Measurements from ENCODE around the gene CDYL2. TPM values are rescaled to one million over a fixed set of nuclear protein-coding genes. Genes with fewer than 3 reads are reported as not detected.

The CDYL2 gene
- total and polyA plus RNA-seq, 4 donors, result 0.84 to 4.1 (median 2.3) TPM

- Histone ChIP-seq H3K27ac (ENCODE audit: low read depth in 1 of 2, low read length in 2 of 2) (no peak overlapping the region), H3K27me3 (ENCODE audit: control insufficient read depth in 4 of 4, insufficient read depth in 4 of 4, low read length in 3 of 4) (no peaks in the 10 kb centered on the region), H3K36me3 (ENCODE audit: control insufficient read depth in 4 of 4, insufficient read depth in 3 of 4, low read depth in 1 of 4, low read length in 3 of 4) (no peaks in the 10 kb centered on the region), H3K9me3 (ENCODE audit: control insufficient read depth in 4 of 4, low read length in 3 of 4) (no peaks in the 10 kb centered on the region), H3K9ac (ENCODE audit: low read depth in 1 of 2, low read length in 2 of 2) (no peak overlapping the region), H3K4me3 (ENCODE audit: low read depth in 1 of 3, low read length in 3 of 3) (no peak overlapping the region), H3K4me1 (ENCODE audit: control insufficient read depth in 4 of 4, insufficient read depth in 4 of 4, low read length in 3 of 4) (no peaks in the 10 kb centered on the region)
- TF ChIP-seq EGR1 (IDR thresholded peaks at IDR 0.05; ENCODE audit: low read depth in 2 of 2) (no peak), JUND (IDR thresholded peaks at IDR 0.05) (no peak), HNF4A (conservative IDR thresholded peaks at IDR 0.05) (no peak), RAD21 (IDR thresholded peaks at IDR 0.05) (no peak), FOXA1 (IDR thresholded peaks at IDR 0.05) (no peak), NR2F2 (IDR thresholded peaks at IDR 0.05) (no peak), GABPA (IDR thresholded peaks at IDR 0.05 in 1 of 2, conservative IDR thresholded peaks at IDR 0.05 in 1 of 2) (no peak), CTCF (IDR thresholded peaks at IDR 0.05; ENCODE audit: low read depth, low read length, missing input control) (no peak), TAF1 (conservative IDR thresholded peaks at IDR 0.05) (no peak), FOXA2 (IDR thresholded peaks at IDR 0.05) (no peak), RXRA (IDR thresholded peaks at IDR 0.05) (no peak), HNF4G (IDR thresholded peaks at IDR 0.05) (no peak), YY1 (IDR thresholded peaks at IDR 0.05) (no peak)
- TF ChIP-seq, protein P1, sequence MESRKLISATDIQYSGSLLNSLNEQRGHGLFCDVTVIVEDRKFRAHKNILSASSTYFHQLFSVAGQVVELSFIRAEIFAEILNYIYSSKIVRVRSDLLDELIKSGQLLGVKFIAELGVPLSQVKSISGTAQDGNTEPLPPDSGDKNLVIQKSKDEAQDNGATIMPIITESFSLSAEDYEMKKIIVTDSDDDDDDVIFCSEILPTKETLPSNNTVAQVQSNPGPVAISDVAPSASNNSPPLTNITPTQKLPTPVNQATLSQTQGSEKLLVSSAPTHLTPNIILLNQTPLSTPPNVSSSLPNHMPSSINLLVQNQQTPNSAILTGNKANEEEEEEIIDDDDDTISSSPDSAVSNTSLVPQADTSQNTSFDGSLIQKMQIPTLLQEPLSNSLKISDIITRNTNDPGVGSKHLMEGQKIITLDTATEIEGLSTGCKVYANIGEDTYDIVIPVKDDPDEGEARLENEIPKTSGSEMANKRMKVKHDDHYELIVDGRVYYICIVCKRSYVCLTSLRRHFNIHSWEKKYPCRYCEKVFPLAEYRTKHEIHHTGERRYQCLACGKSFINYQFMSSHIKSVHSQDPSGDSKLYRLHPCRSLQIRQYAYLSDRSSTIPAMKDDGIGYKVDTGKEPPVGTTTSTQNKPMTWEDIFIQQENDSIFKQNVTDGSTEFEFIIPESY (IDR thresholded peaks at IDR 0.05), result no peak
- TF ChIP-seq, protein P2, sequence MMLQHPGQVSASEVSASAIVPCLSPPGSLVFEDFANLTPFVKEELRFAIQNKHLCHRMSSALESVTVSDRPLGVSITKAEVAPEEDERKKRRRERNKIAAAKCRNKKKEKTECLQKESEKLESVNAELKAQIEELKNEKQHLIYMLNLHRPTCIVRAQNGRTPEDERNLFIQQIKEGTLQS (IDR thresholded peaks at IDR 0.05), result no peak
- TF ChIP-seq, protein P3, sequence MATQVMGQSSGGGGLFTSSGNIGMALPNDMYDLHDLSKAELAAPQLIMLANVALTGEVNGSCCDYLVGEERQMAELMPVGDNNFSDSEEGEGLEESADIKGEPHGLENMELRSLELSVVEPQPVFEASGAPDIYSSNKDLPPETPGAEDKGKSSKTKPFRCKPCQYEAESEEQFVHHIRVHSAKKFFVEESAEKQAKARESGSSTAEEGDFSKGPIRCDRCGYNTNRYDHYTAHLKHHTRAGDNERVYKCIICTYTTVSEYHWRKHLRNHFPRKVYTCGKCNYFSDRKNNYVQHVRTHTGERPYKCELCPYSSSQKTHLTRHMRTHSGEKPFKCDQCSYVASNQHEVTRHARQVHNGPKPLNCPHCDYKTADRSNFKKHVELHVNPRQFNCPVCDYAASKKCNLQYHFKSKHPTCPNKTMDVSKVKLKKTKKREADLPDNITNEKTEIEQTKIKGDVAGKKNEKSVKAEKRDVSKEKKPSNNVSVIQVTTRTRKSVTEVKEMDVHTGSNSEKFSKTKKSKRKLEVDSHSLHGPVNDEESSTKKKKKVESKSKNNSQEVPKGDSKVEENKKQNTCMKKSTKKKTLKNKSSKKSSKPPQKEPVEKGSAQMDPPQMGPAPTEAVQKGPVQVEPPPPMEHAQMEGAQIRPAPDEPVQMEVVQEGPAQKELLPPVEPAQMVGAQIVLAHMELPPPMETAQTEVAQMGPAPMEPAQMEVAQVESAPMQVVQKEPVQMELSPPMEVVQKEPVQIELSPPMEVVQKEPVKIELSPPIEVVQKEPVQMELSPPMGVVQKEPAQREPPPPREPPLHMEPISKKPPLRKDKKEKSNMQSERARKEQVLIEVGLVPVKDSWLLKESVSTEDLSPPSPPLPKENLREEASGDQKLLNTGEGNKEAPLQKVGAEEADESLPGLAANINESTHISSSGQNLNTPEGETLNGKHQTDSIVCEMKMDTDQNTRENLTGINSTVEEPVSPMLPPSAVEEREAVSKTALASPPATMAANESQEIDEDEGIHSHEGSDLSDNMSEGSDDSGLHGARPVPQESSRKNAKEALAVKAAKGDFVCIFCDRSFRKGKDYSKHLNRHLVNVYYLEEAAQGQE (IDR thresholded peaks at IDR 0.05), result no peak
- no peak for DNase-seq (ENCODE audit: low spot score)
Observed at GRCh38 chr16:80672379-80672778, 132.0 kb downstream of the CDYL2 start.

GRCh38 chr16:80671281-80671849, 133.0 kb downstream of the CDYL2 start:
- H3K36me3 ChIP-seq (ENCODE audit: control insufficient read depth in 4 of 4, insufficient read depth in 3 of 4, low read depth in 1 of 4, low read length in 3 of 4), result no peaks in the 10 kb centered on the region
- no peak overlapping the region for H3K27ac ChIP-seq (ENCODE audit: low read depth in 1 of 2, low read length in 2 of 2)
- no peaks in the 10 kb centered on the region for H3K27me3 ChIP-seq (ENCODE audit: control insufficient read depth in 4 of 4, insufficient read depth in 4 of 4, low read length in 3 of 4)
- no peak overlapping the region for H3K9ac ChIP-seq (ENCODE audit: low read depth in 1 of 2, low read length in 2 of 2)
- no peak for DNase-seq (ENCODE audit: low spot score)
- H3K9me3 ChIP-seq (ENCODE audit: control insufficient read depth in 4 of 4, low read length in 3 of 4), result no peaks in the 10 kb centered on the region
- H3K4me3 ChIP-seq (ENCODE audit: low read depth in 1 of 3, low read length in 3 of 3), result no peak overlapping the region
- WGBS, result 67% methylated on average over 5 of the region's 5 CpGs
- no peaks in the 10 kb centered on the region for H3K4me1 ChIP-seq (ENCODE audit: control insufficient read depth in 4 of 4, insufficient read depth in 4 of 4, low read length in 3 of 4)
- no peak for TF ChIP-seq JUND (IDR thresholded peaks at IDR 0.05)
- TF ChIP-seq SP1 (IDR thresholded peaks at IDR 0.05), result no peak
- no peak for TF ChIP-seq TAF1 (conservative IDR thresholded peaks at IDR 0.05)
- TF ChIP-seq, protein P4, sequence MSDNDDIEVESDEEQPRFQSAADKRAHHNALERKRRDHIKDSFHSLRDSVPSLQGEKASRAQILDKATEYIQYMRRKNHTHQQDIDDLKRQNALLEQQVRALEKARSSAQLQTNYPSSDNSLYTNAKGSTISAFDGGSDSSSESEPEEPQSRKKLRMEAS (IDR thresholded peaks at IDR 0.05), result no peak
- TF ChIP-seq, protein P3 (IDR thresholded peaks at IDR 0.05), result no peak
- no peak for TF ChIP-seq YY1 (IDR thresholded peaks at IDR 0.05)
- TF ChIP-seq GABPA (IDR thresholded peaks at IDR 0.05 in 1 of 2, conservative IDR thresholded peaks at IDR 0.05 in 1 of 2), result no peak
- TF ChIP-seq RXRA (IDR thresholded peaks at IDR 0.05), result no peak
- TF ChIP-seq FOXA1 (IDR thresholded peaks at IDR 0.05), result no peak
- TF ChIP-seq, protein P1 (IDR thresholded peaks at IDR 0.05), result no peak
- TF ChIP-seq EGR1 (IDR thresholded peaks at IDR 0.05; ENCODE audit: low read depth in 2 of 2), result no peak

Data from liver (tissue), 9 donors.